DMS153 treated with DMSO at 0.1 percent for 48 hours (cell line): ENCODE data around the gene HOXD11.

Experiments used
- DNase-seq: peaks from one replicate; lab custom pipeline; 2025; ENCODE audit not compliant: unreplicated experiment; lab: John Stamatoyannopoulos, UW

HOXD11 gene

GRCh38 chr2:176093145-176093897, 13.8 kb upstream of the HOXD11 start:
- DNase-seq, result no peak

GRCh38 chr2:176093898-176094249, 13.2 kb upstream of the HOXD11 start:
- no peak for DNase-seq

- no peak for DNase-seq
Measured at GRCh38 chr2:176094349-176094748, 12.7 kb upstream of the HOXD11 start.

- no peak for DNase-seq
Measured at GRCh38 chr2:176095421-176095820, 11.7 kb upstream of the HOXD11 start.

- DNase-seq, result no peak
Measured at GRCh38 chr2:176096243-176096985, 10.7 kb upstream of the HOXD11 start.

GRCh38 chr2:176096986-176097819, 9.9 kb upstream of the HOXD11 start:
- DNase-seq, result peak; percentile 95

- no peak for DNase-seq
Measured at GRCh38 chr2:176097820-176098365, 9.2 kb upstream of the HOXD11 start.

GRCh38 chr2:176098366-176099158, 8.5 kb upstream of the HOXD11 start:
- no peak for DNase-seq

- no peak for DNase-seq
Measured at GRCh38 chr2:176099159-176099727, 7.8 kb upstream of the HOXD11 start.

- DNase-seq, result no peak
Measured at GRCh38 chr2:176099728-176100546, 7.1 kb upstream of the HOXD11 start, which contains the start of gene HOXD12. HOXD12 (plus strand) TSS chr2:176099795; CDS start chr2:176099802, 7 bp downstream.

- DNase-seq, result no peak
Measured at GRCh38 chr2:176100547-176101140, 6.4 kb upstream of the HOXD11 start.

GRCh38 chr2:176101216-176101830, 5.8 kb upstream of the HOXD11 start:
- no peak for DNase-seq

GRCh38 chr2:176101842-176102241, 5.2 kb upstream of the HOXD11 start:
- DNase-seq, result no peak

GRCh38 chr2:176102309-176102866, 4.7 kb upstream of the HOXD11 start:
- no peak for DNase-seq

- DNase-seq, result no peak
Measured at GRCh38 chr2:176103194-176103593, 3.9 kb upstream of the HOXD11 start.

- no peak for DNase-seq
Measured at GRCh38 chr2:176103742-176104315, 3.3 kb upstream of the HOXD11 start.

GRCh38 chr2:176104316-176105077, 2.6 kb upstream of the HOXD11 start:
- DNase-seq, result no peak
